ENCODE measurements around the gene RNF217. TPM values are rescaled to one million over a fixed set of nuclear protein-coding genes. Genes with fewer than 3 reads are reported as not detected.

Gene RNF217
- total RNA-seq, 1 donor from 2014 or later, result 25.5 TPM

GRCh38 chr6:125001684-125002405 is 39.6 kb downstream of the RNF217 start:
- Histone ChIP-seq H3K36me3 (no peaks in the 10 kb centered on the region), H3K4me3 (peak overlapping the region; percentile 38), H3K27me3 (ENCODE audit: low read depth) (no peaks in the 10 kb centered on the region), H3K27ac (peak overlapping the region; percentile 60), H3K4me1 (peaks cover 34% of the 10 kb centered on the region), H3K9me3 (no peaks in the 10 kb centered on the region)
- intact Hi-C loops (cut with DNase I), result no loop called here
- DNase-seq (no peak), ATAC-seq (peak; percentile 51 to 53)
- no peak for TF ChIP-seq CTCF (IDR thresholded peaks at IDR 0.05)

GRCh38 chr6:125002406-125002741 is 40.1 kb downstream of the RNF217 start:
- DNase-seq, result no peak
- peak in 1 of 2 donors; percentile 16 for ATAC-seq
- H3K27me3 ChIP-seq (ENCODE audit: low read depth), result no peaks in the 10 kb centered on the region
- no peak for TF ChIP-seq CTCF (IDR thresholded peaks at IDR 0.05)
- H3K9me3 ChIP-seq, result no peaks in the 10 kb centered on the region
- H3K4me1 ChIP-seq, result peaks cover 34% of the 10 kb centered on the region
- peak overlapping the region; percentile 60 for H3K27ac ChIP-seq
- peak overlapping the region; percentile 38 for H3K4me3 ChIP-seq
- no peaks in the 10 kb centered on the region for H3K36me3 ChIP-seq
- intact Hi-C loops (cut with DNase I), result no loop called here

- TF ChIP-seq CTCF (IDR thresholded peaks at IDR 0.05), result no peak
- no peak for ATAC-seq
- Histone ChIP-seq H3K4me1 (peaks cover 34% of the 10 kb centered on the region), H3K27ac (no peak overlapping the region), H3K9me3 (no peaks in the 10 kb centered on the region), H3K4me3 (no peak overlapping the region), H3K27me3 (ENCODE audit: low read depth) (no peaks in the 10 kb centered on the region), H3K36me3 (no peaks in the 10 kb centered on the region)
- DNase-seq, result no peak
- intact Hi-C loops (cut with DNase I), result no loop called here
Observed at GRCh38 chr6:125003070-125003469, 40.8 kb downstream of the RNF217 start.

- ATAC-seq (peak; percentile 55 to 64), DNase-seq (no peak)
- Histone ChIP-seq H3K36me3 (no peaks in the 10 kb centered on the region), H3K27ac (no peak overlapping the region), H3K4me1 (peaks cover 36% of the 10 kb centered on the region), H3K27me3 (ENCODE audit: low read depth) (no peaks in the 10 kb centered on the region), H3K4me3 (no peak overlapping the region), H3K9me3 (no peaks in the 10 kb centered on the region)
- intact Hi-C loops (cut with DNase I), result no loop called here
- no peak for TF ChIP-seq CTCF (IDR thresholded peaks at IDR 0.05)
Observed at GRCh38 chr6:125004198-125004597, 42.0 kb downstream of the RNF217 start.

- no peak overlapping the region for H3K27ac ChIP-seq
- DNase-seq (no peak), ATAC-seq (no peak)
- TF ChIP-seq CTCF (IDR thresholded peaks at IDR 0.05), result no peak
- no peaks in the 10 kb centered on the region for H3K9me3 ChIP-seq
- H3K36me3 ChIP-seq, result no peaks in the 10 kb centered on the region
- H3K4me3 ChIP-seq, result no peak overlapping the region
- peaks cover 33% of the 10 kb centered on the region for H3K4me1 ChIP-seq
- no peaks in the 10 kb centered on the region for H3K27me3 ChIP-seq (ENCODE audit: low read depth)
- intact Hi-C loops (cut with DNase I), result no loop called here
Observed at GRCh38 chr6:125004797-125005595, 42.8 kb downstream of the RNF217 start.
